DLD1 (cell line): Measurements from ENCODE around the gene YTHDF2.
"Not testable (repeated sequence)": the region's sequence is repeated elsewhere in the genome, so short reads cannot be mapped to it uniquely, and the experiment has no call there.

Source experiments
- in situ Hi-C: cut with HindIII; loops from 2 replicates; pipeline ENCODE4 v1.10.0; 2017; ENCODE audit warnings: low sequenced_read_pairs

The YTHDF2 gene

GRCh38 chr1:28758420-28758819 is 21.7 kb downstream of the YTHDF2 start:
- in situ Hi-C loops = no loop called here

- in situ Hi-C loops = no loop called here
These were observed 22.5 kb downstream of the YTHDF2 start for GRCh38 chr1:28759257-28759656.

GRCh38 chr1:28761189-28761588 is 24.4 kb downstream of the YTHDF2 start:
- in situ Hi-C loops = no loop called here

- in situ Hi-C loops = no loop called here
These were observed 29.9 kb downstream of the YTHDF2 start for GRCh38 chr1:28766532-28767183.

GRCh38 chr1:28770601-28771165 is 33.9 kb downstream of the YTHDF2 start:
- in situ Hi-C loops = no loop called here

- in situ Hi-C loops = not testable (repeated sequence)
These were observed 35.2 kb downstream of the YTHDF2 start for GRCh38 chr1:28771921-28772320.

GRCh38 chr1:28773105-28773504 is 36.4 kb downstream of the YTHDF2 start:
- in situ Hi-C loops = no loop called here

- in situ Hi-C loops = no loop called here
These were observed 38.6 kb downstream of the YTHDF2 start for GRCh38 chr1:28775121-28775942.

GRCh38 chr1:28776341-28776740 is 39.6 kb downstream of the YTHDF2 start:
- in situ Hi-C loops = no loop called here

GRCh38 chr1:28778021-28778420 is 41.3 kb downstream of the YTHDF2 start:
- in situ Hi-C loops = no loop called here

GRCh38 chr1:28779751-28780408 is 43.1 kb downstream of the YTHDF2 start:
- in situ Hi-C loops = no loop called here

- in situ Hi-C loops = no loop called here
These were observed 44.6 kb downstream of the YTHDF2 start for GRCh38 chr1:28781305-28781704.

GRCh38 chr1:28782011-28782410 is 45.3 kb downstream of the YTHDF2 start:
- in situ Hi-C loops = no loop called here

- in situ Hi-C loops = no loop called here
These were observed 46.6 kb downstream of the YTHDF2 start for GRCh38 chr1:28783363-28783762.

GRCh38 chr1:28789412-28789811 is 52.7 kb downstream of the YTHDF2 start:
- in situ Hi-C loops = no loop called here

- in situ Hi-C loops = no loop called here
These were observed 53.1 kb downstream of the YTHDF2 start for GRCh38 chr1:28789816-28790215.

- in situ Hi-C loops = no loop called here
These were observed 53.8 kb downstream of the YTHDF2 start for GRCh38 chr1:28790377-28791035.

GRCh38 chr1:28791929-28792328 is 55.2 kb downstream of the YTHDF2 start:
- in situ Hi-C loops = not testable (repeated sequence)

- in situ Hi-C loops = no loop called here
These were observed 55.9 kb downstream of the YTHDF2 start for GRCh38 chr1:28792644-28793121.

GRCh38 chr1:28794582-28794981 is 57.8 kb downstream of the YTHDF2 start:
- in situ Hi-C loops = not testable (repeated sequence)
